IPS-18c (cell line): ENCODE results near the gene ZNF516.

Experiments
- H3K4me3 ChIP-seq: 2 replicates; pipeline ENCODE4 v1.7.0; 2013; ENCODE audit warnings: low read depth, mild to moderate bottlenecking, low read length, moderate library complexity; ENCODE audit not compliant: insufficient read depth
- H3K9me3 ChIP-seq: one replicate; pipeline ENCODE4 v1.6.1; 2013; ENCODE audit warnings: mild to moderate bottlenecking, low read length, moderate library complexity; ENCODE audit not compliant: control insufficient read depth, insufficient read depth

ZNF516 gene

GRCh38 chr18:76465630-76466409 lies 29.2 kb downstream of the ZNF516 start:
- Histone ChIP-seq H3K4me3 (no peak overlapping the region), H3K9me3 (no peaks in the 10 kb centered on the region)

- H3K4me3 ChIP-seq: no peak overlapping the region
- no peaks in the 10 kb centered on the region for H3K9me3 ChIP-seq
Observed at GRCh38 chr18:76464281-76465259, 30.5 kb downstream of the ZNF516 start.

GRCh38 chr18:76463872-76464271 lies 31.2 kb downstream of the ZNF516 start:
- Histone ChIP-seq H3K4me3 (no peak overlapping the region), H3K9me3 (no peaks in the 10 kb centered on the region)

- Histone ChIP-seq H3K4me3 (no peak overlapping the region), H3K9me3 (no peaks in the 10 kb centered on the region)
Observed at GRCh38 chr18:76463358-76463757, 31.7 kb downstream of the ZNF516 start.

GRCh38 chr18:76462326-76462694 lies 32.7 kb downstream of the ZNF516 start:
- Histone ChIP-seq H3K9me3 (no peaks in the 10 kb centered on the region), H3K4me3 (no peak overlapping the region)

GRCh38 chr18:76461692-76462325 lies 33.2 kb downstream of the ZNF516 start:
- no peaks in the 10 kb centered on the region for H3K9me3 ChIP-seq
- H3K4me3 ChIP-seq: no peak overlapping the region

GRCh38 chr18:76461148-76461547 lies 33.9 kb downstream of the ZNF516 start:
- Histone ChIP-seq H3K9me3 (no peaks in the 10 kb centered on the region), H3K4me3 (no peak overlapping the region)

GRCh38 chr18:76460482-76460881 lies 34.6 kb downstream of the ZNF516 start:
- no peaks in the 10 kb centered on the region for H3K9me3 ChIP-seq
- H3K4me3 ChIP-seq: no peak overlapping the region

GRCh38 chr18:76459687-76460350 lies 35.2 kb downstream of the ZNF516 start:
- no peaks in the 10 kb centered on the region for H3K9me3 ChIP-seq
- H3K4me3 ChIP-seq: no peak overlapping the region

- Histone ChIP-seq H3K4me3 (no peak overlapping the region), H3K9me3 (no peaks in the 10 kb centered on the region)
Observed at GRCh38 chr18:76459312-76459686, 35.7 kb downstream of the ZNF516 start.

GRCh38 chr18:76458522-76459311 lies 36.3 kb downstream of the ZNF516 start:
- Histone ChIP-seq H3K9me3 (no peaks in the 10 kb centered on the region), H3K4me3 (no peak overlapping the region)

GRCh38 chr18:76457957-76458356 lies 37.1 kb downstream of the ZNF516 start:
- Histone ChIP-seq H3K4me3 (no peak overlapping the region), H3K9me3 (no peaks in the 10 kb centered on the region)

- no peak overlapping the region for H3K4me3 ChIP-seq
- no peaks in the 10 kb centered on the region for H3K9me3 ChIP-seq
Observed at GRCh38 chr18:76457475-76457874, 37.6 kb downstream of the ZNF516 start.

GRCh38 chr18:76456823-76457222 lies 38.2 kb downstream of the ZNF516 start:
- Histone ChIP-seq H3K4me3 (no peak overlapping the region), H3K9me3 (no peaks in the 10 kb centered on the region)

- H3K4me3 ChIP-seq: no peak overlapping the region
- no peaks in the 10 kb centered on the region for H3K9me3 ChIP-seq
Observed at GRCh38 chr18:76456018-76456750, 38.9 kb downstream of the ZNF516 start.
